CD4-positive, alpha-beta T cell treated with Interferon gamma for 1 hour (primary cell): ENCODE measurements around the gene HOXB8.
A peak's percentile ranks its signal among the peaks of the same experiment; 100 is the strongest.

Experiments
- DNase-seq: peaks from one replicate; pipeline ENCODE4 v3.0.0-alpha.2; 2020

HOXB8 gene

GRCh38 chr17:48624544-48625494 is 9.7 kb upstream of the HOXB8 start:
- no peak for DNase-seq

- no peak for DNase-seq
Observed at GRCh38 chr17:48624118-48624517, 9.0 kb upstream of the HOXB8 start.

GRCh38 chr17:48623583-48623982 is 8.5 kb upstream of the HOXB8 start:
- DNase-seq: no peak

GRCh38 chr17:48622857-48623256 is 7.8 kb upstream of the HOXB8 start:
- DNase-seq: no peak

GRCh38 chr17:48621410-48622392 is 6.6 kb upstream of the HOXB8 start:
- DNase-seq: no peak

- DNase-seq: no peak
Observed at GRCh38 chr17:48620461-48621139, 5.5 kb upstream of the HOXB8 start.

- DNase-seq: no peak
Observed at GRCh38 chr17:48619826-48620449, 4.8 kb upstream of the HOXB8 start.

- DNase-seq: peak; percentile 74
Observed at GRCh38 chr17:48618256-48618896, 3.3 kb upstream of the HOXB8 start.

GRCh38 chr17:48617471-48618255 is 2.6 kb upstream of the HOXB8 start:
- DNase-seq: no peak

- DNase-seq: no peak
Observed at GRCh38 chr17:48616717-48617470, 1.8 kb upstream of the HOXB8 start.

- no peak for DNase-seq
Observed at GRCh38 chr17:48615963-48616716, 1.0 kb upstream of the HOXB8 start.

- no peak for DNase-seq
Observed at GRCh38 chr17:48613862-48614694, 1.0 kb downstream of the HOXB8 start.

- DNase-seq: peak; percentile 26
Observed at GRCh38 chr17:48612854-48613691, 2.0 kb downstream of the HOXB8 start.

- DNase-seq: no peak
Observed at GRCh38 chr17:48612456-48612853, 2.6 kb downstream of the HOXB8 start.

GRCh38 chr17:48611681-48612455 is 3.2 kb downstream of the HOXB8 start:
- no peak for DNase-seq

- no peak for DNase-seq
Observed at GRCh38 chr17:48611213-48611612, 3.9 kb downstream of the HOXB8 start.
